GM23338 (cell line): Measurements from ENCODE around the gene PAGE2B. TPM values are rescaled to one million over a fixed set of nuclear protein-coding genes. Genes with fewer than 3 reads are reported as not detected.

Source experiments
- ATAC-seq: fragments of 200-7000 bp; cut with Tn5 transposase; 3 replicates; pipeline ENCODE4 v1.9.1; 2020
- DNase-seq: peaks from one replicate; pipeline ENCODE4 v3.0.0-alpha.2; 2015; ENCODE audit warnings: low spot score
- H2AFZ ChIP-seq: fragments of 200-600 bp; sonication (generic); 2 replicates; pipeline ENCODE4 v1.8.0; 2016; ENCODE audit warnings: antibody characterized with exemption, mild to moderate bottlenecking, moderate library complexity
- H3F3A ChIP-seq: fragments of 200-600 bp; sonication (generic); replicated peaks from 2 replicates; pipeline ENCODE4 v1.8.0; 2017; ENCODE audit warnings: antibody characterized with exemption, mixed run types, low read depth
- H3K27ac ChIP-seq: fragments of 200-600 bp; sonication (generic); 2 replicates; pipeline ENCODE4 v1.6.1; 2016; ENCODE audit warnings: low read depth
- H3K27me3 ChIP-seq: fragments of 200-600 bp; sonication (generic); 2 replicates; pipeline ENCODE4 v1.8.0; 2016; ENCODE audit warnings: mild to moderate bottlenecking, mixed run types, moderate library complexity; ENCODE audit not compliant: insufficient read depth
- H3K36me3 ChIP-seq: fragments of 200-600 bp; sonication (generic); 2 replicates; pipeline ENCODE4 v1.8.0; 2016; ENCODE audit warnings: mild to moderate bottlenecking; ENCODE audit not compliant: insufficient read depth
- H3K4me1 ChIP-seq: fragments of 200-600 bp; sonication (generic); 2 replicates; pipeline ENCODE4 v1.8.0; 2016; ENCODE audit warnings: mild to moderate bottlenecking, moderate library complexity; ENCODE audit not compliant: insufficient read depth
- H3K4me2 ChIP-seq: fragments of 200-600 bp; sonication (generic); 2 replicates; pipeline ENCODE4 v1.7.1; 2017; ENCODE audit warnings: mixed run types
- H3K4me3 ChIP-seq: fragments of 200-600 bp; sonication (generic); 2 replicates; pipeline ENCODE4 v1.6.1; 2016; ENCODE audit warnings: mixed run types
- H3K79me2 ChIP-seq: fragments of 200-600 bp; sonication (generic); replicated peaks from 2 replicates; pipeline ENCODE4 v1.8.0; 2017; ENCODE audit warnings: mild to moderate bottlenecking; ENCODE audit not compliant: insufficient read depth
- H3K9me2 ChIP-seq: fragments of 200-600 bp; sonication (generic); 2 replicates; pipeline ENCODE4 v1.8.0; 2017; ENCODE audit not compliant: insufficient read depth
- H4K20me1 ChIP-seq: fragments of 200-600 bp; sonication (generic); replicated peaks from 2 replicates; pipeline ENCODE4 v1.8.0; 2017; ENCODE audit warnings: mild to moderate bottlenecking; ENCODE audit not compliant: insufficient read depth
- H3K27ac Mint-ChIP-seq: 2 replicates; pipeline ENCODE4 v1.8.0; 2020; ENCODE audit warnings: inconsistent platforms, mild to moderate bottlenecking, moderate library complexity, mixed read lengths
- H3K27me3 Mint-ChIP-seq: 3 replicates; pipeline ENCODE4 v1.8.0; 2022; ENCODE audit warnings: low read depth, mild to moderate bottlenecking, moderate library complexity, mixed read lengths, inconsistent platforms; ENCODE audit not compliant: insufficient read depth, poor library complexity
- H3K36me3 Mint-ChIP-seq: 3 replicates; pipeline ENCODE4 v1.8.0; 2021; ENCODE audit warnings: low read depth, mild to moderate bottlenecking, inconsistent platforms, moderate library complexity, mixed read lengths
- H3K4me1 Mint-ChIP-seq: 3 replicates; pipeline ENCODE4 v1.8.0; 2020; ENCODE audit warnings: mild to moderate bottlenecking, inconsistent platforms, mixed read lengths
- H3K4me3 Mint-ChIP-seq: 3 replicates; pipeline ENCODE4 v1.8.0; 2021; ENCODE audit warnings: moderate library complexity, mild to moderate bottlenecking, inconsistent platforms, mixed read lengths
- H3K9me3 Mint-ChIP-seq: 3 replicates; pipeline ENCODE4 v1.8.0; 2020; ENCODE audit warnings: moderate library complexity, mild to moderate bottlenecking, inconsistent platforms, mixed read lengths
- CREB1 ChIP-seq: fragments of 250-450 bp; sonication (Bioruptor Pico); IDR thresholded peaks from 2 replicates; pipeline ENCODE4 v1.5.0; 2020; ENCODE audit warnings: low read depth, mild to moderate bottlenecking, moderate library complexity
- CTCF ChIP-seq, 2 experiments: fragments of 200-600 bp in 1 of 2; sonication (generic) in 1 of 2; conservative IDR thresholded peaks; 2 replicates each; pipeline versions ENCODE4 v1.5.1 to v1.6.1; 2016 to 2017; ENCODE audit warnings: antibody characterized with exemption in 2 of 2, low read depth in 2 of 2, mild to moderate bottlenecking in 2 of 2, moderate library complexity in 1 of 2
- ETS1 ChIP-seq: IDR thresholded peaks from 2 replicates; pipeline ENCODE4 v1.6.1; 2016; ENCODE audit warnings: antibody characterized with exemption
- EZH2 ChIP-seq: fragments of 200-600 bp; sonication (generic); IDR thresholded peaks from one replicate; pipeline ENCODE4 v1.8.0; 2017; ENCODE audit warnings: antibody characterized with exemption, mild to moderate bottlenecking, low read depth; ENCODE audit not compliant: unreplicated experiment
- EZH2phosphoT487 ChIP-seq: fragments of 200-600 bp; sonication (generic); IDR thresholded peaks from one replicate; pipeline ENCODE4 v1.8.1; 2018; ENCODE audit warnings: antibody characterized with exemption; ENCODE audit not compliant: unreplicated experiment
- JUNB ChIP-seq: IDR thresholded peaks from one replicate; pipeline ENCODE4 v1.6.1; 2016; ENCODE audit warnings: antibody characterized with exemption; ENCODE audit not compliant: unreplicated experiment
- NANOG ChIP-seq: IDR thresholded peaks from 2 replicates; pipeline ENCODE4 v1.6.1; 2016; ENCODE audit warnings: antibody characterized with exemption, borderline replicate concordance
- POLR2AphosphoS5 ChIP-seq: IDR thresholded peaks from 2 replicates; pipeline ENCODE4 v1.6.1; 2016; ENCODE audit warnings: antibody characterized with exemption, low read depth
- REST ChIP-seq: IDR thresholded peaks from one replicate; pipeline ENCODE4 v1.6.1; 2018; ENCODE audit warnings: antibody characterized with exemption; ENCODE audit not compliant: unreplicated experiment
- STAT1 ChIP-seq: IDR thresholded peaks from one replicate; pipeline ENCODE4 v1.6.1; 2016; ENCODE audit warnings: antibody characterized with exemption; ENCODE audit not compliant: unreplicated experiment
- ZNF114 ChIP-seq: fragments of 250-450 bp; sonication (Bioruptor Pico); IDR thresholded peaks from 2 replicates; pipeline ENCODE4 v1.5.0; 2020; ENCODE audit warnings: mild to moderate bottlenecking, moderate library complexity
- ZNF331 ChIP-seq: fragments of 250-450 bp; sonication (Bioruptor Pico); IDR thresholded peaks from 2 replicates; pipeline ENCODE4 v1.5.0; 2020; ENCODE audit warnings: low read depth, mild to moderate bottlenecking, moderate library complexity
- ZNF462 ChIP-seq: fragments of 250-450 bp; sonication (Bioruptor Pico); IDR thresholded peaks from 2 replicates; pipeline ENCODE4 v1.5.0; 2020; ENCODE audit warnings: mild to moderate bottlenecking, moderate library complexity
- polyA plus RNA-seq: library from polyadenylated mRNA; unstranded; fragments of >200 nt; fragmentation: Nextera tagmentation; extraction: Ambion mirVana; gene quantifications from 2 replicates; pipeline ENCODE4 v1.2.1, GENCODE V29; 2016
- total RNA-seq: library from RNA; depleted of rRNA; stranded (reverse); fragments of >200 nt; shearing (Covaris generic); gene quantifications from 2 replicates; pipeline ENCODE4 v1.2.3, GENCODE V29; 2014

PAGE2B gene
- total and polyA plus RNA-seq, 2 experiments from 2014 or later, result not detected

GRCh38 chrX:55033429-55033828 is 41.4 kb upstream of the PAGE2B start (continued):
- no peak for TF ChIP-seq JUNB

- no peak overlapping the region for H2AFZ ChIP-seq
- DNase-seq (no peak), ATAC-seq (no peak)
- H3K27ac ChIP-seq, result no peak overlapping the region
- H3K36me3 ChIP-seq, result no peaks in the 10 kb centered on the region
- H3K79me2 ChIP-seq, result no peaks in the 10 kb centered on the region
- Mint-ChIP-seq H3K36me3 (no peaks in the 10 kb centered on the region; the same call in 2 of the 3 replicates), H3K27me3 (no peaks in the 10 kb centered on the region), H3K27ac (no peak overlapping the region), H3K4me3 (no peak overlapping the region), H3K4me1 (no peaks in the 10 kb centered on the region), H3K9me3 (peaks cover 6% of the 10 kb centered on the region; the same call in 2 of the 3 replicates)
- H3K9me2 ChIP-seq, result no peaks in the 10 kb centered on the region
- H3K27me3 ChIP-seq, result no peaks in the 10 kb centered on the region
- H4K20me1 ChIP-seq, result no peaks in the 10 kb centered on the region
- H3K4me2 ChIP-seq, result no peak overlapping the region
- H3K4me3 ChIP-seq, result no peak overlapping the region
- TF ChIP-seq STAT1 (no peak), REST (no peak), EZH2 (no peak), POLR2AphosphoS5 (no peak), EZH2phosphoT487 (no peak), ETS1 (no peak), JUNB (no peak), ZNF331 (CRISPR knock-in tag) (no peak), ZNF114 (CRISPR knock-in tag) (no peak), ZNF462 (CRISPR knock-in tag) (no peak), NANOG (no peak), CREB1 (CRISPR knock-in tag) (no peak), CTCF (conservative IDR thresholded peaks at IDR 0.05; ENCODE audit: low read depth in 2 of 2) (no peak)
- no peaks in the 10 kb centered on the region for H3F3A ChIP-seq
- H3K4me1 ChIP-seq, result no peaks in the 10 kb centered on the region
Measured at GRCh38 chrX:55039471-55039870, 35.4 kb upstream of the PAGE2B start.
